COLO668 (cell line): ENCODE data around the gene PCDHA8.
"Not testable (repeated sequence)": the region's sequence is repeated elsewhere in the genome, so short reads cannot be mapped to it uniquely, and the experiment has no call there.

ENCODE experiments used
- DNase-seq: peaks from one replicate; lab custom pipeline; 2025; ENCODE audit not compliant: unreplicated experiment; lab: John Stamatoyannopoulos, UW

Gene PCDHA8, protein sequence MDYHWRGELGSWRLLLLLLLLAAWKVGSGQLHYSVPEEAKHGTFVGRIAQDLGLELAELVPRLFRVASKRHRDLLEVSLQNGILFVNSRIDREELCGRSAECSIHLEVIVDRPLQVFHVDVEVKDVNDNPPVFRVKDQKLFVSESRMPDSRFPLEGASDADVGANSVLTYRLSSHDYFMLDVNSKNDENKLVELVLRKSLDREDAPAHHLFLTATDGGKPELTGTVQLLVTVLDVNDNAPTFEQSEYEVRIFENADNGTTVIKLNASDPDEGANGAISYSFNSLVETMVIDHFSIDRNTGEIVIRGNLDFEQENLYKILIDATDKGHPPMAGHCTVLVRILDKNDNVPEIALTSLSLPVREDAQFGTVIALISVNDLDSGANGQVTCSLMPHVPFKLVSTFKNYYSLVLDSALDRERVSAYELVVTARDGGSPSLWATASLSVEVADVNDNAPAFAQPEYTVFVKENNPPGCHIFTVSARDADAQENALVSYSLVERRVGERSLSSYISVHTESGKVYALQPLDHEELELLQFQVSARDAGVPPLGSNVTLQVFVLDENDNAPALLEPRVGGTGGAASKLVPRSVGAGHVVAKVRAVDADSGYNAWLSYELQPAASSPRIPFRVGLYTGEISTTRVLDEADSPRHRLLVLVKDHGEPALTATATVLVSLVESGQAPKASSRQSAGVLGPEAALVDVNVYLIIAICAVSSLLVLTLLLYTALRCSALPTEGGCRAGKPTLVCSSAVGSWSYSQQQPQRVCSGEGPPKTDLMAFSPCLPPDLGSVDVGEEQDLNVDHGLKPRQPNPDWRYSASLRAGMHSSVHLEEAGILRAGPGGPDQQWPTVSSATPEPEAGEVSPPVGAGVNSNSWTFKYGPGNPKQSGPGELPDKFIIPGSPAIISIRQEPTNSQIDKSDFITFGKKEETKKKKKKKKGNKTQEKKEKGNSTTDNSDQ

DNA sequence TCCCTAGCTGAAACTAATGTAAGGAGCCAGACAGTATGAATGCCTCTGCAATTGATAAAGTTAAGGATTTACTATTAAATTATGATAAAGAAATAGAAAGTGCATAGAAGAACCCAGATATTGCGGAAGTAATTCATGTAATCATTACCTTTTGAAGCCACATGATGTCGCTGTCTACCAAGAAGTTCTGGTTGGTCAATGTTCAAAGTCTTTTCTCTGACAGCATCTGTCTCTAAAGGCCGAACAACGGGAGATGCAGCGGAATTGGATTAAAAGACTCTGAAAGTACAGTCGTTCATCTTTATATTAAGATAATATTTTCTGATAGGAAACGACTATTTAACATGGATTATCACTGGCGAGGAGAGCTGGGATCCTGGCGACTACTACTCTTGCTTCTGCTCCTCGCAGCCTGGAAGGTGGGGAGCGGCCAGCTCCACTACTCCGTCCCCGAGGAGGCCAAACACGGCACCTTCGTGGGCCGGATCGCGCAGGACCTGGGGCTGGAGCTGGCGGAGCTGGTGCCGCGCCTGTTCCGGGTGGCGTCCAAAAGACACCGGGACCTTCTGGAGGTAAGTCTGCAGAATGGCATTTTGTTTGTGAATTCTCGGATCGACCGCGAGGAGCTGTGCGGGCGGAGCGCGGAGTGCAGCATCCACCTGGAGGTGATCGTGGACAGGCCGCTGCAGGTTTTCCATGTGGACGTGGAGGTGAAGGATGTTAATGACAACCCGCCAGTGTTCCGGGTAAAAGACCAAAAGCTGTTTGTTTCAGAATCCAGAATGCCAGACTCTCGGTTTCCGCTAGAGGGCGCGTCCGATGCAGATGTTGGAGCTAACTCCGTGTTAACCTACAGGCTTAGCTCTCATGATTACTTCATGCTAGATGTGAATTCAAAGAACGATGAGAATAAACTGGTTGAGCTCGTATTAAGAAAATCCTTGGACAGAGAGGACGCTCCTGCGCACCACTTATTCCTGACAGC, at the start of gene PCDHA8:
Gene PCDHA8 (plus strand): TSS at position 210 of the 985 bp plus-strand sequence. CDS start 135 bp downstream, at position 345.
- DNase-seq = no peak

DNA sequence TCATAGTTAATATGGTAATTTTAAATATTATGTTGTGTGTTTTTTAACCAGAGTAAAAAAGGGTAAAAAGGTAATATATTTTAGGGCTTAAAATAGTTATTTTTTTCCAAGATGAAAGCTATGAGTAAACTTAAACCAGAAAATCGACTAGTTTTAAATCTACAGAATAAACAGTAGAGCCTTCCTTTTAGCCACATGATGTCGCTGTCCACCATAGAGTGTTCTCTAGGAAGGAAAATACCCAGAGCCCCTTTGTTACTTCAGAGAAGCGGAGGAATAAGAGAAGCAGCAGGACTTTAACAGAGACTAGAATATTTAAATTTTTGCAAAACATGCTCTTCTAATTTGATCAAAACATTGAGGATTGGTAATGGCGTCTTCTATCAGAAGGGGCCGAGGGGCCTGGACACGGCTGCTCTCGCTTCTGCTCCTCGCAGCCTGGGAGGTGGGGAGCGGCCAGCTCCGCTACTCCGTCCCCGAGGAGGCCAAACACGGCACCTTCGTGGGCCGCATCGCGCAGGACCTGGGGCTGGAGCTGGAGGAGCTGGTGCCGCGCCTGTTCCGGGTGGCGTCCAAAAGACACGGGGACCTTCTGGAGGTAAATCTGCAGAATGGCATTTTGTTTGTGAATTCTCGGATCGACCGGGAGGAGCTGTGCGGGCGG, 46.3 kb upstream of the PCDHA8 start, which contains the start of gene PCDHA2:
Gene PCDHA2 (plus strand): TSS at position 258 of the 664 bp plus-strand sequence.
- no peak for DNase-seq

DNA sequence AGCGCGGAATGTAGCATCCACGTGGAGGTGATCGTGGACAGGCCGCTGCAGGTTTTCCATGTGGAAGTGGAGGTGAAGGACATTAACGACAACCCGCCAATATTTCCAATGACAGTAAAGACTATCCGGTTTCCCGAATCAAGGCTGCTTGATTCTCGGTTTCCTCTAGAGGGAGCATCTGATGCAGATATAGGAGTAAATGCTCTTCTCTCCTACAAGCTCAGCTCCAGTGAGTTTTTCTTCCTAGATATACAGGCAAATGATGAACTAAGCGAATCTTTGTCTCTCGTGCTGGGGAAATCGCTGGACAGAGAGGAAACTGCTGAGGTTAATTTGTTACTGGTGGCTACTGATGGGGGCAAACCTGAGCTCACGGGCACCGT, 45.7 kb upstream of the PCDHA8 start:
- no peak for DNase-seq

DNA sequence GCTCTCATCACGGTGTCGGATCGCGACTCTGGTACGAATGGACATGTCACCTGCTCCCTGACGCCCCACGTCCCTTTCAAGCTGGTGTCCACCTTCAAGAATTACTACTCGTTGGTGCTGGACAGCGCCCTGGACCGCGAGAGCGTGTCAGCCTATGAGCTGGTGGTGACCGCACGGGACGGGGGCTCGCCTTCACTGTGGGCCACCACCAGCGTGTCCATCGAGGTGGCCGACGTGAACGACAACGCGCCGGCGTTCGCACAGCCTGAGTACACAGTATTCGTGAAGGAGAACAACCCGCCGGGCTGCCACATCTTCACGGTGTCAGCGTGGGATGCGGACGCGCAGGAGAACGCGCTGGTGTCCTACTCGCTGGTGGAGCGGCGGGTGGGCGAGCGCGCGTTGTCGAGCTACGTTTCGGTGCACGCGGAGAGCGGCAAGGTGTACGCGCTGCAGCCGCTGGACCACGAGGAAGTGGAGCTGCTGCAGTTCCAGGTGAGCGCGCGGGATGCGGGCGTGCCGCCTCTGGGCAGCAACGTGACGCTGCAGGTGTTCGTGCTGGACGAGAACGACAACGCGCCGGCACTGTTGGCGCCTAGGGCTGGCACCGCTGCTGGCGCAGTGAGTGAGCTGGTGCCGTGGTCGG, 44.8 kb upstream of the PCDHA8 start:
- not testable (repeated sequence) for DNase-seq

DNA sequence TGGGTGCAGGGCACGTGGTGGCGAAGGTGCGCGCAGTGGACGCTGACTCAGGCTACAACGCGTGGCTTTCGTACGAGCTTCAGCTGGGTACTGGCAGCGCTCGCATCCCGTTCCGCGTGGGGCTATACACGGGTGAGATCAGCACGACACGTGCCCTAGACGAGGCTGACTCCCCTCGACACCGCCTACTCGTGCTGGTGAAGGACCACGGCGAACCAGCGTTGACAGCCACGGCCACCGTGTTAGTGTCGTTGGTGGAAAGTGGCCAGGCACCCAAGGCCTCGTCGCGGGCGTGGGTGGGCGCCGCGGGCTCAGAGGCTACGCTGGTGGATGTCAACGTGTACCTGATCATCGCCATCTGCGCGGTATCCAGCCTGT, 44.3 kb upstream of the PCDHA8 start:
- DNase-seq = no peak

DNA sequence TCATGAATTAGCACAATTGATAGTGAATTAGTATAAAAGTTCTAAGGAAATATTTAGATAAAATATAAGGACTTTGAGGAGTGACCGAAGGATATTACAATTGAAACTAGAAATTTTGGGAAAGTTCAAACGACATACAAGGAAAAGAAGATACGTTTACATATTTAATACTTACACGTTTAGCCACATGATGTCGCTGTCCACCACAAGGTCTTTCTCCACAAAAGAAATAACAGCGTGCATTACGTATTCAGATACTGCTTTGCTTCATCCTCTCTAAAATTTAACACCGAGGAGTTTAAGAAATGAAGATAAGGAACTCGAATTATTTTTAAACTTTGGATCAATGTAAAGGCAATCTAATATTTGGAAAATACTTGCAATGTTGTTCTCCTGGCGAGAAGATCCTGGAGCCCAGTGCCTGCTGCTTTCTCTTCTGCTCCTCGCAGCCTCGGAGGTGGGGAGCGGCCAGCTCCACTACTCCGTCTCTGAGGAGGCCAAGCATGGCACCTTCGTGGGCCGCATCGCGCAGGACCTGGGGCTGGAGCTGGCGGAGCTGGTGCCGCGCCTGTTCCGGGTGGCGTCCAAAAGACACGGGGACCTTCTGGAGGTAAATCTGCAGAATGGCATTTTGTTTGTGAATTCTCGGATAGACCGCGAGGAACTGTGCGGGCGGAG, 40.0 kb upstream of the PCDHA8 start, which contains the start of gene PCDHA3:
Gene PCDHA3 (plus strand): TSS at position 242 of the 678 bp plus-strand sequence.
- peak; percentile 27 for DNase-seq

DNA sequence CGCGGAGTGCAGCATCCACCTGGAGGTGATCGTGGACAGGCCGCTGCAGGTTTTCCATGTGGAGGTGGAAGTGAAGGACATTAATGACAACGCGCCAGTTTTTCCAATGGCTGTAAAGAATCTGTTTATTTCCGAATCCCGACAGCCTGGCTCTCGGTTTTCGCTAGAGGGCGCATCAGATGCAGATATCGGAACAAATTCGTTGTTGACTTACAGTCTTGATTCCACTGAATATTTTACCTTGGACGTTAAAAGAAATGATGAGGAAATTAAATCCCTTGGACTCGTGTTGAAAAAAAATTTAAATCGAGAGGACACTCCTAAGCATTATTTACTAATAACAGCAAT, 39.5 kb upstream of the PCDHA8 start:
- DNase-seq = peak; percentile 20

DNA sequence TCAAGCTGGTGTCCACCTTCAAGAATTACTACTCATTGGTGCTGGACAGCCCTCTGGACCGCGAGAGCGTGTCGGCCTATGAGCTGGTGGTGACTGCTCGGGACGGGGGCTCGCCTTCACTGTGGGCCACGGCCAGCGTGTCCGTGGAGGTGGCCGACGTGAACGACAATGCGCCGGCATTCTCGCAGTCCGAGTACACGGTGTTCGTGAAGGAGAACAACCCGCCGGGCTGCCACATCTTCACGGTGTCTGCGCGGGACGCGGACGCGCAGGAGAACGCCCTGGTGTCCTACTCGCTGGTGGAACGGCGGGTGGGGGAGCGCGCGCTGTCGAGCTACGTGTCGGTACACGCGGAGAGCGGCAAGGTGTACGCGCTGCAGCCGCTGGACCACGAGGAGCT, 38.6 kb upstream of the PCDHA8 start:
- not testable (repeated sequence) for DNase-seq

DNA sequence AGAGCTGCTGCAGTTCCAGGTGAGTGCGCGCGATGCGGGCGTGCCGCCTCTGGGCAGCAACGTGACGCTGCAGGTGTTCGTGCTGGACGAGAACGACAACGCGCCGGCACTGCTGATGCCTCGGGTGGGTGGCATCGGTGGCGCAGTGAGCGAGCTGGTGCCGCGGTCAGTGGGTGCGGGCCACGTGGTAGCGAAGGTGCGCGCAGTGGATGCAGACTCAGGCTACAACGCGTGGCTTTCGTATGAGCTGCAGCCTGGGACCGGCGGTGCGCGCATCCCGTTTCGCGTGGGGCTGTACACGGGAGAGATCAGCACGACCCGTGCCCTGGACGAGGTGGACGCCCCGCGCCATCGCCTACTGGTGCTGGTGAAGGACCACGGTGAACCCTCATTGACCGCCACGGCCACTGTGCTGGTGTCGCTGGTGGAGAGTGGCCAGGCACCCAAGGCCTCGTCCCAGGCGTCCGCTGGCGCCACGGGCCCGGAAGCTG, 38.2 kb upstream of the PCDHA8 start:
- DNase-seq = no peak

DNA sequence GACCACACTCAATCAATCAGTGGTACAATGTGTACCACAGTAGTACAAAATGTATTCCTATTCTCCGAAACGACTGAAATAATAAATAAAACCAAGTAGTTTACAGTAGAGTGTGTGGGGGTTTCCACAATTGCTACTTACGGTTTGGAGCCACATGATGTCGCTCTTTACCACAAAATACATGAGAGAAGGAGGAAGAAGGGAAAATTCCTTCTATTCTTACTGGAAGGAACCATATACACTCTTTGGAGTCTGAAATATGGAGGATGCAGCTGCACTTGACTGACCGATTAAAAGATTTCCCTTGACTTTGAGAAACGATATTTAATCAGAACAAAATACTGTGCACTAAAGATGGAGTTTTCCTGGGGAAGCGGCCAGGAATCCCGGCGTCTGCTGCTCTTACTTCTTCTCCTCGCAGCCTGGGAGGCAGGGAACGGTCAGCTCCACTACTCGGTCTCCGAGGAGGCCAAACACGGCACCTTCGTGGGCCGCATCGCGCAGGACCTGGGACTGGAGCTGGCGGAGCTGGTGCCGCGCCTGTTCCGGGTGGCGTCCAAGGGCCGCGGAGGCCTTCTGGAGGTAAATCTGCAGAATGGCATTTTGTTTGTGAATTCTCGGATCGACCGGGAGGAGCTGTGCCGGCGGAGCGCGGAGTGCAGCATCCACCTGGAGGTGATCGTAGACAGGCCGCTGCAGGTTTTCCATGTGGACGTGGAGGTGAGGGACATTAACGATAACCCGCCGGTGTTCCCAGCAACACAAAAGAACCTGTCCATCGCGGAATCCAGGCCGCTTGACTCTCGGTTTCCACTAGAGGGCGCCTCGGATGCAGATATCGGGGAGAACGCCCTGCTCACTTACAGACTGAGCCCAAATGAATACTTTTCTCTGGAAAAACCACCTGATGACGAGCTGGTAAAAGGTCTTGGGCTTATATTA, 33.9 kb upstream of the PCDHA8 start, which contains the start of gene PCDHA4:
Gene PCDHA4 (plus strand): TSS at position 235 of the 942 bp plus-strand sequence.
- DNase-seq = peak; percentile 73

DNA sequence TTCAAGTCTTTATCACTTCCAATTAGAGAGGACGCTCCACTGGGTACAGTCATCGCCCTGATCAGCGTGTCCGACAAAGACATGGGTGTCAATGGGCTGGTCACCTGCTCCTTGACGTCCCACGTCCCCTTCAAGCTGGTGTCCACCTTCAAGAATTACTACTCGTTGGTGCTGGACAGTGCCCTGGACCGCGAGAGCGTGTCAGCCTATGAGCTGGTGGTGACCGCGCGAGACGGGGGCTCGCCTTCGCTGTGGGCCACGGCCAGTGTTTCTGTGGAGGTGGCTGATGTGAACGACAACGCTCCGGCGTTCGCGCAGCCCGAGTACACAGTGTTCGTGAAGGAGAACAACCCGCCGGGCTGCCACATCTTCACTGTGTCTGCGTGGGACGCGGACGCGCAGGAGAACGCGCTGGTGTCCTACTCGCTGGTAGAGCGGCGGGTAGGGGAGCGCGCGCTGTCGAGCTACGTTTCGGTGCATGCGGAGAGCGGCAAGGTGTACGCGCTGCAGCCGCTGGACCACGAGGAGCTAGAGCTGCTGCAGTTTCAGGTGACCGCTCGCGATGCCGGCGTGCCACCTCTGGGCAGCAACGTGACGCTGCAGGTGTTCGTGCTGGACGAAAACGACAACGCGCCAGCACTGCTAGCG, 32.6 kb upstream of the PCDHA8 start:
- DNase-seq = not testable (repeated sequence)

DNA sequence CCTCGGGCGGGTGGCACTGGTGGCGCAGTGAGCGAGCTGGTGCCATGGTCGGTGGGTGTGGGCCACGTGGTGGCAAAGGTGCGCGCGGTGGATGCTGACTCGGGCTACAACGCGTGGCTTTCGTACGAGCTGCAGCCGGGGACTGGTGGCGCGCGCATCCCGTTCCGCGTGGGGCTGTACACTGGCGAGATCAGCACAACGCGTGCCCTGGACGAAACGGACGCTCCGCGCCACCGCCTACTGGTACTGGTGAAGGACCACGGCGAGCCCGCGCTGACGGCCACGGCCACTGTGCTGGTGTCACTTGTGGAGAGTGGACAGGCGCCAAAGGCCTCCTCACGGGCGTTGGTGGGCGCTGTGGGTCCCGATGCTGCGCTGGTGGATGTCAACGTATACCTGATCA, 32.1 kb upstream of the PCDHA8 start:
- no peak for DNase-seq

DNA sequence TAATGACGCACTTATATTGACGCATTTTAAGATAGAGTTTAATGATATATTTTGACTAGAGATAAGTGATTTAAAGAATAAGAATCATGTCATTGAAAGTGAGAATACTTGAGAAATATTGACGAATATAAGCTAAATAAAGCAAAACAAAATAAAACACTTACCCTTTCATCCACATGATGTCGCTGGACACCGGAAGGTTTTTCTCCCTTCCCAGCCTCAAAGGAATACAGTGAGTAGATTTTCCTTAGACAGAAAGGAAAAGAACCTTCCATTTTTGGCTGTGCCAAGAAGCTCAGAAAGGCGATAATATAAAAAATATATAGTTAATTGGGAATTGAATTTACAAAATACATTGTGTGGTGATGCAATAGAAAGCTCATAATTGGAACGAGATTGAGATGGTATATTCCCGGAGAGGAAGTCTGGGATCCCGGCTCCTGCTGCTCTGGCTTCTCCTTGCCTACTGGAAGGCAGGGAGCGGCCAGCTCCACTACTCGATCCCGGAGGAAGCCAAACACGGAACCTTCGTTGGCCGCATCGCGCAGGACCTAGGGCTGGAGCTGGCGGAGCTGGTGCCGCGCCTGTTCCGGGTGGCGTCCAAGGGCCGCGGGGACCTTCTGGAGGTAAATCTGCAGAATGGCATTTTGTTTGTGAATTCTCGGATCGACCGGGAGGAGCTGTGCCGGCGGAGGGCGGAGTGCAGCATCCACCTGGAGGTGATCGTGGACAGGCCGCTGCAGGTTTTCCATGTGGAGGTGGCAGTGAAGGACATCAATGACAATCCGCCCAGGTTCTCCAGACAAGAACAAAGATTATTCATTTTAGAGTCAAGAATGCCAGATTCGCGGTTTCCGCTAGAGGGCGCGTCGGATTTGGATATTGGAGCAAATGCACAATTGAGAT, 19.4 kb upstream of the PCDHA8 start, which contains the start of gene PCDHA5:
Gene PCDHA5 (plus strand): TSS at position 239 of the 906 bp plus-strand sequence.
- no peak for DNase-seq

DNA sequence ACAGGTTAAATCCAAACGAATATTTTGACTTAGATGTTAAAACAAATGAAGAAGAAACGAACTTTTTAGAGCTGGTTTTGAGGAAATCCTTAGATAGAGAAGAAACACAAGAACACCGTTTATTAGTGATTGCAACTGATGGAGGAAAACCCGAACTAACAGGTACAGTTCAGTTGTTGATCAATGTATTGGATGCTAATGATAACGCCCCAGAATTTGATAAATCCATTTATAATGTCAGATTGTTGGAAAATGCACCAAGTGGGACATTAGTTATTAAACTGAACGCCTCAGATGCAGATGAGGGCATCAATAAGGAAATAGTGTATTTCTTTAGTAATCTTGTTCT, 18.7 kb upstream of the PCDHA8 start:
- no peak for DNase-seq

DNA sequence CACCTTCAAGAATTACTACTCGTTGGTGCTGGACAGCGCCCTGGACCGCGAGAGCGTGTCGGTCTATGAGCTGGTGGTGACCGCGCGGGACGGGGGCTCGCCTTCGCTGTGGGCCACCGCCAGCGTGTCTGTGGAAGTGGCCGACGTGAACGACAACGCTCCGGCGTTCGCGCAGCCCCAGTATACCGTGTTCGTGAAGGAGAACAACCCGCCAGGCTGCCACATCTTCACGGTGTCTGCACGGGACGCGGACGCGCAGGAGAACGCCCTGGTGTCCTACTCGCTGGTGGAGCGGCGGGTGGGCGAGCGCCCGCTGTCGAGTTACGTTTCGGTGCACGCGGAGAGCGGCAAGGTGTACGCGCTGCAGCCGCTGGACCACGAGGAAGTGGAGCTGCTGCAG, 18.0 kb upstream of the PCDHA8 start:
- DNase-seq = not testable (repeated sequence)

DNA sequence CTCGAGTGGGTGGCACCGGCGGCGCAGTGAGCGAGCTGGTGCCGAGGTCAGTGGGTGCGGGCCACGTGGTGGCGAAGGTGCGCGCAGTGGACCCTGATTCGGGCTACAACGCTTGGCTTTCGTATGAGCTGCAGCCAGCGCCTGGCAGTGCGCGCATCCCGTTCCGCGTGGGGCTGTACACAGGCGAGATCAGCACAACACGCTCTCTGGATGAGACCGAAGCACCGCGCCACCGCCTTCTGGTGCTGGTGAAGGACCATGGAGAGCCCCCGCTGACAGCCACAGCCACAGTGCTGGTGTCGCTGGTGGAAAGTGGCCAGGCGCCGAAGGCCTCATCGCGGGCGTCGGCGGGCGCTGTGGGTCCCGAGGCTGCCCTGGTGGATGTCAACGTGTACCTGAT, 17.5 kb upstream of the PCDHA8 start:
- DNase-seq = no peak
